Mammary microvascular endothelial cell (primary cell): Measurements from ENCODE around the gene DLEU7. TPM values are rescaled to one million over a fixed set of nuclear protein-coding genes. Genes with fewer than 3 reads are reported as not detected.

Experiments
- total RNA-seq: library from RNA; depleted of rRNA; stranded (reverse); fragments of >200 nt; gene quantifications from 2 replicates; pipeline ENCODE4 v1.2.3, GENCODE V29; 2015

Gene DLEU7
- not detected in 2 replicates for total RNA-seq

DNA sequence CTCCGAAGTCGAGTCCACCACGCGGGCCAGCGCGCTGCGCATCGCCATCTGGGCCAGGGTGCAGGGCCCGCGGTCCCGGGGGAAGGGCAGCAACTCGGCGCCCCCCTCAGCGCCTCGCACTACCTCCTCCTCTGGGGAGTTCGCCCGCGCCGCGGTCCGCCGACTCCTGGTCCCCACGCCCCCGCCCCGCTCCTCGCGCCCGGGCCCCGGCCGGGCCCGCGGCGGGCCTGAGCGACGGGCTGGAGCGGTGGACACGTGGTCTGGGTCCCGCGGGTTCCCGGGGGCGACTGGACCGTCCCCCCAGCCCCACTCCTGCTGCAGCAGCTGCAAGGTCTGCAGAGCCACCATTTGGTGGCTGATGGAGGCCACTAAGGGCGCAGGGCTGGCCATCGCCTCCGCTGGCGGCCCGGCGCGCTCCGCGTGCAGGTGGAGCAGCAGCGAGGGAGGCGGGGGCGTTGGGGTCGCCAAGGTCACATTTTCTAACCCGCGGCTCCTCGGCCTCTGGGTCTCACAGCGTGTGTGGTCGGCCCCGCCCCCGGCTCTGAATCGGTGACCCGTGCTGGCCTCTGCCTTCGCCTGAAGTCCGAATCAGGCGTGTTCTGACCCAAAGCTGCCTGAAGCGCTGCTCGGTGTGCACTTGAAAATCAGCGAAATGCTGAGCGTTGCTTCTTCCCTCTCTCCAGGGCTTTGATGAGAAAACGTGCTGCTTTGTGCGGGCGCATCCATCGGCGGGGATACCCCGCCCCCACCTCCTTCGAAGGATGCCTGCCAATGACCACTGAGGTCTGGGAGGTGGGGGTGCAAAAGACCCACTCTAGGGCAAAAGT lies at the start of gene DLEU7:
TSS of gene DLEU7 (minus strand) at position 436 of the 827 bp plus-strand sequence. CDS start at position 390, 46 bp downstream.

Other genes with a start within 250 kb of the DLEU7 start
- 36.7 and 39.2 TPM in 2 replicates for gene RNASEH2B, start 66.1 kb upstream of the DLEU7 start, total RNA-seq